Loucy (cell line): ENCODE results near the gene LAMB4.

Experiments used
- CTCF ChIP-seq: fragments of 200-600 bp; sonication (generic); conservative IDR thresholded peaks from 2 replicates; pipeline ENCODE4 v1.5.1; 2014; ENCODE audit warnings: mild to moderate bottlenecking, antibody characterized with exemption, low read length
- EZH2phosphoT487 ChIP-seq: fragments of 200-600 bp; IDR thresholded peaks from 2 replicates; pipeline ENCODE4 v1.6.1; 2018; ENCODE audit warnings: antibody characterized with exemption, mild to moderate bottlenecking, moderate library complexity, borderline replicate concordance

GRCh38 chr7:108138911-108139310 lies 8.8 kb upstream of the LAMB4 start:
- TF ChIP-seq CTCF (no peak), EZH2phosphoT487 (no peak)
